ENCODE measurements around the gene OSBPL5. TPM values are rescaled to one million over a fixed set of nuclear protein-coding genes. Genes with fewer than 3 reads are reported as not detected.
A peak's percentile ranks its signal among the peaks of the same experiment; 100 is the strongest.

The OSBPL5 gene
- total RNA-seq, 1 donor from 2014 or later = 28.9 TPM

- no peak for FAIRE-seq
- no peak for DNase-seq (ENCODE audit: low spot score in 2 of 2)
Observed at GRCh38 chr11:3109921-3110706, 55.0 kb downstream of the OSBPL5 start.

GRCh38 chr11:3109434-3109833 is 55.7 kb downstream of the OSBPL5 start:
- no peak for FAIRE-seq
- no peak for DNase-seq (ENCODE audit: low spot score in 2 of 2)

GRCh38 chr11:3108183-3108721 is 56.9 kb downstream of the OSBPL5 start:
- DNase-seq (ENCODE audit: low spot score in 2 of 2) (no peak), FAIRE-seq (no peak)

GRCh38 chr11:3107608-3108182 is 57.4 kb downstream of the OSBPL5 start:
- no peak for DNase-seq (ENCODE audit: low spot score in 2 of 2)
- no peak for FAIRE-seq

GRCh38 chr11:3106736-3107524 is 58.2 kb downstream of the OSBPL5 start:
- DNase-seq (ENCODE audit: low spot score in 2 of 2) = no peak
- FAIRE-seq = no peak

- FAIRE-seq (no peak), DNase-seq (ENCODE audit: low spot score in 2 of 2) (no peak)
Observed at GRCh38 chr11:3105791-3106735, 59.0 kb downstream of the OSBPL5 start.

GRCh38 chr11:3104961-3105790 is 59.9 kb downstream of the OSBPL5 start:
- FAIRE-seq = no peak
- DNase-seq (ENCODE audit: low spot score in 2 of 2) = peak in 1 of 2 donors; percentile 12

GRCh38 chr11:3104051-3104714 is 60.9 kb downstream of the OSBPL5 start:
- FAIRE-seq = no peak
- no peak for DNase-seq (ENCODE audit: low spot score in 2 of 2)

- no peak for FAIRE-seq
- no peak for DNase-seq (ENCODE audit: low spot score in 2 of 2)
Observed at GRCh38 chr11:3103076-3103475, 62.0 kb downstream of the OSBPL5 start.

- DNase-seq (ENCODE audit: low spot score in 2 of 2) (no peak), FAIRE-seq (no peak)
Observed at GRCh38 chr11:3102641-3102921, 62.5 kb downstream of the OSBPL5 start.

- FAIRE-seq (no peak), DNase-seq (ENCODE audit: low spot score in 2 of 2) (no peak)
Observed at GRCh38 chr11:3101921-3102640, 63.0 kb downstream of the OSBPL5 start.

GRCh38 chr11:3099178-3099577 is 65.9 kb downstream of the OSBPL5 start:
- no peak for DNase-seq (ENCODE audit: low spot score in 2 of 2)
- FAIRE-seq = no peak

GRCh38 chr11:3096909-3097530 is 68.1 kb downstream of the OSBPL5 start:
- no peak for DNase-seq (ENCODE audit: low spot score in 2 of 2)
- FAIRE-seq = no peak

- FAIRE-seq (no peak), DNase-seq (ENCODE audit: low spot score in 2 of 2) (peak; percentile 31 to 37)
Observed at GRCh38 chr11:3095712-3096361, 69.3 kb downstream of the OSBPL5 start.

- FAIRE-seq (no peak), DNase-seq (ENCODE audit: low spot score in 2 of 2) (peak in 1 of 2 donors; percentile 5)
Observed at GRCh38 chr11:3094223-3094824, 70.8 kb downstream of the OSBPL5 start.

GRCh38 chr11:3093281-3094191 is 71.6 kb downstream of the OSBPL5 start:
- peak in 1 of 2 donors; percentile 7 for DNase-seq (ENCODE audit: low spot score in 2 of 2)

More at GRCh38 chr11:3093281-3094191, 71.6 kb downstream of the OSBPL5 start:
- FAIRE-seq = no peak
